ENCODE results near the gene LMO1.
A peak's percentile ranks its signal among the peaks of the same experiment; 100 is the strongest.

Gene LMO1

GRCh38 chr11:8252946-8253345 is 10.7 kb downstream of the LMO1 start:
- in situ Hi-C loops (cut with MboI; ENCODE audit: low sequenced_read_pairs): no loop called here
- H3K4me3 ChIP-seq: no peak overlapping the region
- H3K27me3 ChIP-seq (ENCODE audit: low read depth): no peaks in the 10 kb centered on the region
- H3K4me1 ChIP-seq: no peaks in the 10 kb centered on the region
- H3K36me3 ChIP-seq (replicated peaks): no peaks in the 10 kb centered on the region
- no peaks in the 10 kb centered on the region for H3K9me3 ChIP-seq
- DNase-seq (ENCODE audit: low spot score in 2 of 2): no peak

- in situ Hi-C loops (cut with MboI; ENCODE audit: low sequenced_read_pairs): no loop called here
- DNase-seq (ENCODE audit: low spot score in 2 of 2): no peak
- H3K4me1 ChIP-seq: no peaks in the 10 kb centered on the region
- H3K4me3 ChIP-seq: no peak overlapping the region
- H3K9me3 ChIP-seq: no peaks in the 10 kb centered on the region
- no peaks in the 10 kb centered on the region for H3K36me3 ChIP-seq (replicated peaks)
- no peaks in the 10 kb centered on the region for H3K27me3 ChIP-seq (ENCODE audit: low read depth)
Observed at GRCh38 chr11:8252388-8252787, 11.3 kb downstream of the LMO1 start.

DNA sequence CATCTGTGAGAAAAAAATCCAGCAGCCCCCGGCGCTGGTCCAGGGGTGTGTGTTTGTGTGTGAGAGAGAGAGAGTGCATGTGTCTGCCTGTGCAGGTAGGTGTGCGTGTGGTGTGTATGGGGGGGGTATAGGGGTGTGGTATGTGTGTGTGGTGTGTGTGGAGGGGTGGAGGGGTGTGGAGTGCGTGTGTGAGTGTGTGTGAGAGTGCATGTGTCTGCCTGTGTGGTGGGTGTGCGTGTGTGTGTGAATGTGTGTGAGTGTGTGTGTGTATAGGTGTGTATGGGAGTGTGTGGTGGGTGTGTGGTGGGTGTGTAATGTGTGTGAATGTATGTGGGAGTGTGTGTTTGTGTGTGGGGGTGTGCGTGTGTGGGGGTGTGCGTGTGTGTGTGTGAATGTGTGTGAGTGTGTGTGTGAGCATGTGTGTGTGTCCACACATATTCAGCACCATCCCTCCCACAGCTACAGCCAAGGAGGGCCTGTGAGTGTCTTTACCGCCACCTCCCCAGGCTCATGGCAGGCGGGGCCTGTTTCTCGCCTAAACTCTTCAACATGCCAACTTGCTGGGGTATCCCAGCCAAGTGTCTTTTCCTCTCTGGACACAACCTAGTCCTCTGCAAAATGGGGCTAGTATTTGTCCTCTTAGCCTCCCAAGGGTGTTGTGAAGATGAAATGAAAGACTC is 11.9 kb downstream of the LMO1 start:
- no peak overlapping the region for H3K4me3 ChIP-seq
- H3K27me3 ChIP-seq (ENCODE audit: low read depth): no peaks in the 10 kb centered on the region
- no peaks in the 10 kb centered on the region for H3K36me3 ChIP-seq (replicated peaks)
- H3K4me1 ChIP-seq: no peaks in the 10 kb centered on the region
- no peaks in the 10 kb centered on the region for H3K9me3 ChIP-seq
- in situ Hi-C loops (cut with MboI; ENCODE audit: low sequenced_read_pairs): no loop called here
- DNase-seq (ENCODE audit: low spot score in 2 of 2): no peak

DNA sequence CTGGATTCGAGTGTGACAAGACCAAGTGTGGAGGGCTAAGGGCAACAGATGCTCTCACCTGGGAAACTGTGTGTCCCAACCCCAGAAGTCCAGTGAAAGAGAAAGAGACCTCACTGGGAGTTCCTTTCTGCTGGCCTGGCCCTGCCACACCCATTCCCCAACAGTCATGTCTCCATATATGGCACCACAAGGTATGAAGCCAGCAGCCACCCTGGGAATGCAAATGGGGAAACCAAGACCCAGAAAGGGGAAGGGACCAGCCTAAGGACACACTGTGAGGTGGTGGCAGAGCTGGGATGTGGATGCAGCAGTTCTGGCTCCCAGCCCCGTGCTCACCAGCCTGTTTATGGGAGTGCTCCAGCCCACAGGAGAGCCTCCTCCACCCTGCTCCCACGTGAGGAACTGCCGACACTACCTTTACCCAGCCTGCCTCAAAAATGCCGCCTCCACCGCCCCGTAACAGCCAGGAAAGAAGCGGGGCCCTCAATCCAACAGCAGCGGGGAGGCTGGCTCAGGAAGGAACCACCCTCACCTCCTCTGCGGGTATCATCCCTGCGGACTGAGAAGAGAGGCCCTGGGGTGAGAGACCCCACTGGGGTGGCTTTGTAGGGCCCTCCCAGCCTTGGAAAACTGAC is 12.6 kb downstream of the LMO1 start:
- no peak overlapping the region for H3K4me3 ChIP-seq
- H3K4me1 ChIP-seq: no peaks in the 10 kb centered on the region
- H3K27me3 ChIP-seq (ENCODE audit: low read depth): no peaks in the 10 kb centered on the region
- in situ Hi-C loops (cut with MboI; ENCODE audit: low sequenced_read_pairs): no loop called here
- no peaks in the 10 kb centered on the region for H3K36me3 ChIP-seq (replicated peaks)
- no peak for DNase-seq (ENCODE audit: low spot score in 2 of 2)
- H3K9me3 ChIP-seq: no peaks in the 10 kb centered on the region

- Histone ChIP-seq H3K9me3 (no peaks in the 10 kb centered on the region), H3K4me3 (no peak overlapping the region), H3K27me3 (ENCODE audit: low read depth) (peaks cover under 1% of the 10 kb centered on the region; the same call in 1 of the 2 replicates), H3K4me1 (no peaks in the 10 kb centered on the region), H3K36me3 (replicated peaks) (no peaks in the 10 kb centered on the region)
- no peak for DNase-seq (ENCODE audit: low spot score in 2 of 2)
- in situ Hi-C loops (cut with MboI; ENCODE audit: low sequenced_read_pairs): no loop called here
Observed at GRCh38 chr11:8250434-8250833, 13.2 kb downstream of the LMO1 start.

DNA sequence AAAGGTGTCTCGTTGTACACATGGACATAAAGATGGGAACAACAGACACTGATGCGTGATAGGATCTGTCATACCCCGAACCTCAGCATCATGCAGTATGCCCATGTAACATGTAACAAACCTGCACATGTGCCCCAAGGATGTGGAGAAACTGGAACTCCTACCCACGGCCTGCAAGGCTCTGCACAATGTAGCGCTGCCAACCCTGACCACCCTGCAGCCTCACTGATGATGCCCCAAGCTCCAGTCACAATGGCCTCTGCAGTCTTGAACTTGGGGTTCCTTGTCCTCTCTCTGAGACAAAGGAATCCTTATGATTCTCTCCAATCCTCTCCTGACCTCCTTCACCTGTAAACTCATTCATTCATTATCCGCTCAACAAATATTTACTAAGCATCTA is 14.2 kb downstream of the LMO1 start:
- Histone ChIP-seq H3K4me3 (no peak overlapping the region), H3K4me1 (no peaks in the 10 kb centered on the region), H3K9me3 (no peaks in the 10 kb centered on the region), H3K36me3 (replicated peaks) (no peaks in the 10 kb centered on the region), H3K27me3 (ENCODE audit: low read depth) (peaks cover 2% of the 10 kb centered on the region; the same call in 1 of the 2 replicates)
- no peak for DNase-seq (ENCODE audit: low spot score in 2 of 2)
- in situ Hi-C loops (cut with MboI; ENCODE audit: low sequenced_read_pairs): no loop called here

- H3K36me3 ChIP-seq (replicated peaks): no peaks in the 10 kb centered on the region
- in situ Hi-C loops (cut with MboI; ENCODE audit: low sequenced_read_pairs): no loop called here
- H3K27me3 ChIP-seq (ENCODE audit: low read depth): peaks cover 2% of the 10 kb centered on the region; the same call in 1 of the 2 replicates
- no peak overlapping the region for H3K4me3 ChIP-seq
- no peaks in the 10 kb centered on the region for H3K9me3 ChIP-seq
- H3K4me1 ChIP-seq: no peaks in the 10 kb centered on the region
- no peak for DNase-seq (ENCODE audit: low spot score in 2 of 2)
Observed at GRCh38 chr11:8248786-8249185, 14.9 kb downstream of the LMO1 start.

- peaks cover 2% of the 10 kb centered on the region; the same call in 1 of the 2 replicates for H3K27me3 ChIP-seq (ENCODE audit: low read depth)
- no peaks in the 10 kb centered on the region for H3K4me1 ChIP-seq
- no peak overlapping the region for H3K4me3 ChIP-seq
- in situ Hi-C loops (cut with MboI; ENCODE audit: low sequenced_read_pairs): no loop called here
- DNase-seq (ENCODE audit: low spot score in 2 of 2): peak in 1 of 2 experiments; percentile 43
- H3K36me3 ChIP-seq (replicated peaks): no peaks in the 10 kb centered on the region
- no peaks in the 10 kb centered on the region for H3K9me3 ChIP-seq
Observed at GRCh38 chr11:8247312-8247711, 16.4 kb downstream of the LMO1 start.

GRCh38 chr11:8243458-8243857 is 20.2 kb downstream of the LMO1 start:
- Histone ChIP-seq H3K27me3 (ENCODE audit: low read depth) (peaks cover 2% of the 10 kb centered on the region; the same call in 1 of the 2 replicates), H3K4me3 (no peak overlapping the region), H3K9me3 (no peaks in the 10 kb centered on the region; the same call in 1 of the 2 replicates), H3K4me1 (no peaks in the 10 kb centered on the region), H3K36me3 (replicated peaks) (no peaks in the 10 kb centered on the region)
- no peak for DNase-seq (ENCODE audit: low spot score in 2 of 2)
- in situ Hi-C loops (cut with MboI; ENCODE audit: low sequenced_read_pairs): no loop called here

DNA sequence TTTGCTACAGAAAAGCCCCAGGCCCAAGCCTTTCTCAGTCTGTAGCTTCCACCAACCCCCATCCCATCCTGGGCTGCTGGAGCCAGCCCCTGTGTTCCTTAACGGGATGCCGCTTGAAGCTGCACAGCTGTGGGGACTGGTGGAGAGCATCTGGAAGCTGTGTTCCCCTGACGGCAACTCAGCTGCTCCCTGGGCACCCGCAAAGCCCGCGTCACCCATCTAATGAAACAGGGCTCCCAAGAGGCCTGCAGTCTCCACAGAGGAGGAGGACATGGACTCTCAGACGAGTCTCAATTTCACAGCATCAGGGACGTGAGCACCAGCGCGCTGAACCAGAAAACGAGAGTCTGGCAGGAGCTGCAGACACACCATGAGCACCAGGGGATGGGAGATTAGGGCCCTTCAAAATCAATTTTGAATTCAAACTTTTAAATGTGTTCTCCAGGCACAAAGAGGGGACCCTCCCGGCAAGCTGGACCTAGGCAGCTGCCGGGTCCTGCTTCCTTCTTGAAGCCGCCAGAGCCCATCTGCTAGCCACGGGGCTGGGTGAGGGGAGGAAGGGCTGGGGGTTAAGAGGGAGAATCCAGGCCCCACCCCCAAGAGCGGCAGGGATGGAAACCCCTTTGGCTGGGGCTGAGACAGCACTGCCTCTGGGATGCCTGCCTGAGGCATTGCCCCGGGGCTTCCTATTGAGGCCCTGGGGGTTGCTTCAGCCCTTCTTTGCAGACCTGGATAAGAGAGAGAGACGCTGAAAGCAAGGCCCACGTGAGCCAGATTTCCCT is 21.0 kb downstream of the LMO1 start:
- in situ Hi-C loops (cut with MboI; ENCODE audit: low sequenced_read_pairs): no loop called here
- Histone ChIP-seq H3K27me3 (ENCODE audit: low read depth) (peaks cover 2% of the 10 kb centered on the region; the same call in 1 of the 2 replicates), H3K9me3 (no peaks in the 10 kb centered on the region; the same call in 1 of the 2 replicates), H3K36me3 (replicated peaks) (no peaks in the 10 kb centered on the region), H3K4me3 (no peak overlapping the region), H3K4me1 (no peaks in the 10 kb centered on the region)
- no peak for DNase-seq (ENCODE audit: low spot score in 2 of 2)

GRCh38 chr11:8242118-8242475 is 21.6 kb downstream of the LMO1 start:
- no peaks in the 10 kb centered on the region; the same call in 1 of the 2 replicates for H3K9me3 ChIP-seq
- H3K27me3 ChIP-seq (ENCODE audit: low read depth): peaks cover 2% of the 10 kb centered on the region; the same call in 1 of the 2 replicates
- no peak for DNase-seq (ENCODE audit: low spot score in 2 of 2)
- no peaks in the 10 kb centered on the region for H3K4me1 ChIP-seq
- H3K36me3 ChIP-seq (replicated peaks): no peaks in the 10 kb centered on the region
- in situ Hi-C loops (cut with MboI; ENCODE audit: low sequenced_read_pairs): no loop called here
- no peak overlapping the region for H3K4me3 ChIP-seq

GRCh38 chr11:8241373-8242117 is 22.1 kb downstream of the LMO1 start:
- Histone ChIP-seq H3K27me3 (ENCODE audit: low read depth) (peaks cover 2% of the 10 kb centered on the region; the same call in 1 of the 2 replicates), H3K4me1 (no peaks in the 10 kb centered on the region), H3K4me3 (no peak overlapping the region), H3K36me3 (replicated peaks) (no peaks in the 10 kb centered on the region), H3K9me3 (no peaks in the 10 kb centered on the region; the same call in 1 of the 2 replicates)
- in situ Hi-C loops (cut with MboI; ENCODE audit: low sequenced_read_pairs): no loop called here
- DNase-seq (ENCODE audit: low spot score in 2 of 2): no peak

GRCh38 chr11:8239536-8240228 is 24.0 kb downstream of the LMO1 start:
- H3K9me3 ChIP-seq: no peaks in the 10 kb centered on the region; the same call in 1 of the 2 replicates
- H3K36me3 ChIP-seq (replicated peaks): no peaks in the 10 kb centered on the region
- H3K27me3 ChIP-seq (ENCODE audit: low read depth): no peaks in the 10 kb centered on the region
- peaks cover 6% of the 10 kb centered on the region for H3K4me1 ChIP-seq
- no peak for DNase-seq (ENCODE audit: low spot score in 2 of 2)
- in situ Hi-C loops (cut with MboI; ENCODE audit: low sequenced_read_pairs): no loop called here
- no peak overlapping the region for H3K4me3 ChIP-seq

Measured in HAP-1 (cell line).